ENCODE results near the gene DYNC1I1. TPM values are rescaled to one million over a fixed set of nuclear protein-coding genes. Genes with fewer than 3 reads are reported as not detected.

Gene DYNC1I1
- polyA plus RNA-seq, 1 donor from 2014 or later: 28.9 TPM

DNA sequence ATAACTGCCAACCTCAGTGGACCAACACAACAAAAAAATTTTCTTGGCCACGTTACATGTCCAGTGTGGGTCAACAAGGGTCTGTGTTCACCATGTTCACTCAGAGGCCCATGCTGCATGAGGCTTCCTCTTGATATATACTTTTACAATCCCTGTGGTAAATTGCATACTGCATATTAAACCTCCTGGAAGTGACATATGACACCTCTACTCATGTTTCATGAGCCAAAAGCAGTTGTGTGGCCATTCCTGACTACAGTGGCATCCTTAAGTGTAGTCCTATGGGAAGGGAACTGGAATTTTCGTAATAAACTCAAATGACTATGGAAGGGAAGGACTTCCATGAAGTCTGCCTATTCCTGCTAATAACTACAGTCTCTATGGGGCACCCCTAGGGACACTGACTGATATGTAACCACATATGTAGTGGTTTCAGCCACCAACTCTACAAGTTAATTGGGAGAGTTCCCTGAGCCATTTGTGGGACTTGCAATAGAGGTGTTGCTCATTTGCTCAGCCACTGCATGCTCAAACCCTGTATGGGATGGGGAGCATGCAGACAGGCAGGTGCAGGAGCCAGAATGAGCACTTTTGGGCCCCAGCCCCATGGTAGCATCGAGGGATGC is 9.7 kb downstream of the DYNC1I1 start:
- Histone ChIP-seq H3K27me3 (ENCODE audit: insufficient read depth, low read depth, low read length) (no peaks in the 10 kb centered on the region), H3K4me3 (ENCODE audit: low read length) (no peak overlapping the region)

DNA sequence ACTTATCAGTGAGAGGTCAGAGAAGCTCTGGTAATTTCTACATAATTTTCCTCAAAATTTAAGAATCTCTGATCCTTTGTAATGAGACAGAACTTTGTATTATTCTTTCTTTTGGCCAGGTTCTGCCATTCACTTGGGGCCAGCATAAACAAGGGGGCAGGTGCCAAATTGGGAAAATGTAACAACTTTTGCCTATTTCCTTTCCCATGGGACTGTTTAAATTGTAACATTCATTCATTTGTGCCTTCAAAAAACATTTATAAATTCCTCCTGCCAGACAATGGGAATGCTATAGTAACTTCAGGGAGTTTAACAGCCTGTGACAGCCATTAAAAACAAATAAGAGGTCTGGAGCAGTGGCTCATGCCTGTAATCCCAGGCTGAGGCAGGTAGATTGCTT is 12.4 kb downstream of the DYNC1I1 start:
- H3F3A ChIP-seq (ENCODE audit: insufficient read depth, low read length, poor library complexity, severe bottlenecking): no peaks in the 10 kb centered on the region
- no peak overlapping the region for H3K9ac ChIP-seq (ENCODE audit: low read length)
- H3K27ac ChIP-seq (ENCODE audit: low read length): no peak overlapping the region
- H3K36me3 ChIP-seq (ENCODE audit: insufficient read depth, low read length): no peaks in the 10 kb centered on the region
- H4K20me1 ChIP-seq (ENCODE audit: insufficient read depth): no peaks in the 10 kb centered on the region
- no peaks in the 10 kb centered on the region for H3K27me3 ChIP-seq (ENCODE audit: insufficient read depth, low read depth, low read length)
- no peak overlapping the region for H2AFZ ChIP-seq (ENCODE audit: low read depth, low read length)
- TF ChIP-seq TAF1 (IDR thresholded peaks at IDR 0.05; ENCODE audit: low read depth) (no peak), EZH2 (IDR thresholded peaks at IDR 0.05; ENCODE audit: borderline replicate concordance, insufficient read depth, low read length, poor library complexity, severe bottlenecking) (no peak), SMC3 (conservative IDR thresholded peaks at IDR 0.05; ENCODE audit: poor library complexity) (no peak), MXI1 (conservative IDR thresholded peaks at IDR 0.05; ENCODE audit: poor library complexity, severe bottlenecking) (no peak), RAD21 (conservative IDR thresholded peaks at IDR 0.05) (no peak), POLR2AphosphoS5 (IDR thresholded peaks at IDR 0.05) (no peak), EP300 (conservative IDR thresholded peaks at IDR 0.05; ENCODE audit: poor library complexity, severe bottlenecking) (no peak)
- TF ChIP-seq, protein P1, sequence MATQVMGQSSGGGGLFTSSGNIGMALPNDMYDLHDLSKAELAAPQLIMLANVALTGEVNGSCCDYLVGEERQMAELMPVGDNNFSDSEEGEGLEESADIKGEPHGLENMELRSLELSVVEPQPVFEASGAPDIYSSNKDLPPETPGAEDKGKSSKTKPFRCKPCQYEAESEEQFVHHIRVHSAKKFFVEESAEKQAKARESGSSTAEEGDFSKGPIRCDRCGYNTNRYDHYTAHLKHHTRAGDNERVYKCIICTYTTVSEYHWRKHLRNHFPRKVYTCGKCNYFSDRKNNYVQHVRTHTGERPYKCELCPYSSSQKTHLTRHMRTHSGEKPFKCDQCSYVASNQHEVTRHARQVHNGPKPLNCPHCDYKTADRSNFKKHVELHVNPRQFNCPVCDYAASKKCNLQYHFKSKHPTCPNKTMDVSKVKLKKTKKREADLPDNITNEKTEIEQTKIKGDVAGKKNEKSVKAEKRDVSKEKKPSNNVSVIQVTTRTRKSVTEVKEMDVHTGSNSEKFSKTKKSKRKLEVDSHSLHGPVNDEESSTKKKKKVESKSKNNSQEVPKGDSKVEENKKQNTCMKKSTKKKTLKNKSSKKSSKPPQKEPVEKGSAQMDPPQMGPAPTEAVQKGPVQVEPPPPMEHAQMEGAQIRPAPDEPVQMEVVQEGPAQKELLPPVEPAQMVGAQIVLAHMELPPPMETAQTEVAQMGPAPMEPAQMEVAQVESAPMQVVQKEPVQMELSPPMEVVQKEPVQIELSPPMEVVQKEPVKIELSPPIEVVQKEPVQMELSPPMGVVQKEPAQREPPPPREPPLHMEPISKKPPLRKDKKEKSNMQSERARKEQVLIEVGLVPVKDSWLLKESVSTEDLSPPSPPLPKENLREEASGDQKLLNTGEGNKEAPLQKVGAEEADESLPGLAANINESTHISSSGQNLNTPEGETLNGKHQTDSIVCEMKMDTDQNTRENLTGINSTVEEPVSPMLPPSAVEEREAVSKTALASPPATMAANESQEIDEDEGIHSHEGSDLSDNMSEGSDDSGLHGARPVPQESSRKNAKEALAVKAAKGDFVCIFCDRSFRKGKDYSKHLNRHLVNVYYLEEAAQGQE (IDR thresholded peaks at IDR 0.05; ENCODE audit: borderline replicate concordance): no peak
- TF ChIP-seq, protein P2, sequence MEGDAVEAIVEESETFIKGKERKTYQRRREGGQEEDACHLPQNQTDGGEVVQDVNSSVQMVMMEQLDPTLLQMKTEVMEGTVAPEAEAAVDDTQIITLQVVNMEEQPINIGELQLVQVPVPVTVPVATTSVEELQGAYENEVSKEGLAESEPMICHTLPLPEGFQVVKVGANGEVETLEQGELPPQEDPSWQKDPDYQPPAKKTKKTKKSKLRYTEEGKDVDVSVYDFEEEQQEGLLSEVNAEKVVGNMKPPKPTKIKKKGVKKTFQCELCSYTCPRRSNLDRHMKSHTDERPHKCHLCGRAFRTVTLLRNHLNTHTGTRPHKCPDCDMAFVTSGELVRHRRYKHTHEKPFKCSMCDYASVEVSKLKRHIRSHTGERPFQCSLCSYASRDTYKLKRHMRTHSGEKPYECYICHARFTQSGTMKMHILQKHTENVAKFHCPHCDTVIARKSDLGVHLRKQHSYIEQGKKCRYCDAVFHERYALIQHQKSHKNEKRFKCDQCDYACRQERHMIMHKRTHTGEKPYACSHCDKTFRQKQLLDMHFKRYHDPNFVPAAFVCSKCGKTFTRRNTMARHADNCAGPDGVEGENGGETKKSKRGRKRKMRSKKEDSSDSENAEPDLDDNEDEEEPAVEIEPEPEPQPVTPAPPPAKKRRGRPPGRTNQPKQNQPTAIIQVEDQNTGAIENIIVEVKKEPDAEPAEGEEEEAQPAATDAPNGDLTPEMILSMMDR (IDR thresholded peaks at IDR 0.05; ENCODE audit: poor library complexity, severe bottlenecking): no peak
- no peaks in the 10 kb centered on the region for H3K9me3 ChIP-seq (ENCODE audit: low read length)
- no peak overlapping the region for H3K4me2 ChIP-seq (ENCODE audit: low read length)
- no peak overlapping the region for H3K4me3 ChIP-seq (ENCODE audit: low read length)
- no peaks in the 10 kb centered on the region for H3K9me2 ChIP-seq (ENCODE audit: insufficient read depth, low read length)
- no peaks in the 10 kb centered on the region for H3K79me2 ChIP-seq (replicated peaks; ENCODE audit: insufficient read depth, low read length)

More for the DNA sequence above, 9.7 kb downstream of the DYNC1I1 start:
- H3K9me2 ChIP-seq (ENCODE audit: insufficient read depth, low read length): no peaks in the 10 kb centered on the region
- H3K79me2 ChIP-seq (replicated peaks; ENCODE audit: insufficient read depth, low read length): no peaks in the 10 kb centered on the region
- no peaks in the 10 kb centered on the region for H3K36me3 ChIP-seq (ENCODE audit: insufficient read depth, low read length)
- no peak overlapping the region for H3K27ac ChIP-seq (ENCODE audit: low read length)
- no peak overlapping the region for H3K9ac ChIP-seq (ENCODE audit: low read length)
- H3K9me3 ChIP-seq (ENCODE audit: low read length): no peaks in the 10 kb centered on the region
- H3F3A ChIP-seq (ENCODE audit: insufficient read depth, low read length, poor library complexity, severe bottlenecking): no peaks in the 10 kb centered on the region
- H3K4me2 ChIP-seq (ENCODE audit: low read length): no peak overlapping the region
- H4K20me1 ChIP-seq (ENCODE audit: insufficient read depth): no peaks in the 10 kb centered on the region
- H2AFZ ChIP-seq (ENCODE audit: low read depth, low read length): no peak overlapping the region
- TF ChIP-seq, protein P2 (IDR thresholded peaks at IDR 0.05; ENCODE audit: poor library complexity, severe bottlenecking): no peak
- TF ChIP-seq EZH2 (IDR thresholded peaks at IDR 0.05; ENCODE audit: borderline replicate concordance, insufficient read depth, low read length, poor library complexity, severe bottlenecking) (no peak), EP300 (conservative IDR thresholded peaks at IDR 0.05; ENCODE audit: poor library complexity, severe bottlenecking) (no peak), TAF1 (IDR thresholded peaks at IDR 0.05; ENCODE audit: low read depth) (no peak)

All from neural cell (in vitro differentiated cells).